GM12878 (cell line): ENCODE measurements around the gene PALLD. TPM values are rescaled to one million over a fixed set of nuclear protein-coding genes. Genes with fewer than 3 reads are reported as not detected.

Experiments
- ATAC-seq: fragments of 200-7000 bp; cut with Tn5 transposase; 3 replicates; pipeline ENCODE4 v1.9.1; 2020; ENCODE audit warnings: mild to moderate bottlenecking, moderate library complexity
- BruUV-seq: library from RNA; stranded (reverse); fragments of 400-500 nt; replicated peaks from 2 replicates; lab custom pipeline; 2021; lab: Mats Ljungman, UMichigan
- CTCF ChIA-PET: fragments of 300-600 bp; sonication (Branson Sonifier 250); formaldehyde crosslinking; extraction: SDS; loops from one replicate; lab custom pipeline; 2021; ENCODE audit warnings: inconsistent platforms; lab: Yijun Ruan, JAX
- POLR2A ChIA-PET: fragments of 350-600 bp; formaldehyde crosslinking; extraction: SDS; loops from one replicate; lab custom pipeline; 2021; ENCODE audit warnings: inconsistent platforms; lab: Charles Lee
- RAD21 ChIA-PET: fragments of 300-600 bp; sonication (Branson Sonifier 250); formaldehyde crosslinking; loops from one replicate; lab custom pipeline; 2023; ENCODE audit warnings: antibody characterized with exemption; ENCODE audit not compliant: unreplicated experiment; lab: Charles Lee
- SMC1A ChIA-PET: fragments of 300-600 bp; sonication (Branson Sonifier 250); formaldehyde crosslinking; loops from one replicate; lab custom pipeline; 2023; ENCODE audit not compliant: unreplicated experiment, uncharacterized antibody; lab: Charles Lee
- DNase-seq: peaks from one replicate; pipeline ENCODE4 v3.0.0-alpha.2; 2011; ENCODE audit warnings: low read depth, low spot score
- FAIRE-seq: peaks from 3 replicates; lab custom pipeline; 2011; peaks lifted over from hg19 to GRCh38; lab: Jason Lieb, UNC
- H2AFZ ChIP-seq: 2 replicates; pipeline ENCODE4 v1.6.0; 2011; ENCODE audit warnings: low read depth, low read length, control low read depth; ENCODE audit not compliant: control insufficient read depth
- H3K27ac ChIP-seq: 2 replicates; pipeline ENCODE4 v1.5.1; 2011; ENCODE audit warnings: control low read depth; ENCODE audit not compliant: control insufficient read depth, insufficient read depth
- H3K27me3 ChIP-seq, 2 experiments: replicated peaks in 1 of 2; 2 replicates each; pipeline versions ENCODE4 v1.6.0 to v1.6.1; 2011; ENCODE audit warnings: low read length in 1 of 2; ENCODE audit not compliant: control insufficient read depth in 2 of 2, insufficient read depth in 2 of 2
- H3K36me3 ChIP-seq, 2 experiments: 2 replicates each; pipeline ENCODE4 v1.5.1; 2011; ENCODE audit warnings: low read length in 1 of 2; ENCODE audit not compliant: control insufficient read depth in 2 of 2, insufficient read depth in 2 of 2
- H3K4me1 ChIP-seq: 2 replicates; pipeline ENCODE4 v1.6.1; 2011; ENCODE audit warnings: mild to moderate bottlenecking, low read length, moderate library complexity, mixed read lengths; ENCODE audit not compliant: control insufficient read depth, insufficient read depth
- H3K4me2 ChIP-seq: 2 replicates; pipeline ENCODE4 v1.6.0; 2011; ENCODE audit warnings: control low read depth; ENCODE audit not compliant: control insufficient read depth, insufficient read depth
- H3K4me3 ChIP-seq: fragments of 200-600 bp; sonication (generic); 2 replicates; pipeline ENCODE4 v1.5.1; 2016
- H3K79me2 ChIP-seq: 2 replicates; pipeline ENCODE4 v1.6.0; 2011; ENCODE audit warnings: low read length; ENCODE audit not compliant: control insufficient read depth, insufficient read depth
- H3K9ac ChIP-seq: 2 replicates; pipeline ENCODE4 v1.8.0; 2011; ENCODE audit warnings: low read length, control low read depth, mixed read lengths; ENCODE audit not compliant: control insufficient read depth, insufficient read depth
- H3K9me3 ChIP-seq: replicated peaks from 3 replicates; pipeline ENCODE4 v1.5.1; 2011; ENCODE audit warnings: mild to moderate bottlenecking, low read length; ENCODE audit not compliant: control insufficient read depth, insufficient read depth
- H4K20me1 ChIP-seq: 2 replicates; pipeline ENCODE4 v1.6.0; 2011; ENCODE audit not compliant: control insufficient read depth, insufficient read depth
- EED ChIP-seq: sonication (generic); IDR thresholded peaks from 2 replicates; pipeline ENCODE4 v1.6.1; 2016; ENCODE audit warnings: antibody characterized with exemption, low read depth
- ETV6 ChIP-seq, 2 experiments: fragments of 450-650 bp in 1 of 2; IDR thresholded peaks in 1 of 2; conservative IDR thresholded peaks in 1 of 2; 2 replicates each; pipeline ENCODE4 v1.6.1; 2014; ENCODE audit warnings: antibody characterized with exemption in 1 of 2, borderline replicate concordance in 1 of 2, low read depth in 1 of 2, mild to moderate bottlenecking in 1 of 2, moderate library complexity in 1 of 2
- FOXK2 ChIP-seq: fragments of 450-650 bp; IDR thresholded peaks from 2 replicates; pipeline ENCODE4 v1.6.1; 2017; ENCODE audit warnings: mild to moderate bottlenecking, moderate library complexity
- HDAC6 ChIP-seq: fragments of 200-600 bp; sonication (generic); IDR thresholded peaks from one replicate; pipeline ENCODE4 v1.8.0; 2017; ENCODE audit warnings: antibody characterized with exemption; ENCODE audit not compliant: unreplicated experiment
- MYC ChIP-seq: IDR thresholded peaks from 2 replicates; pipeline ENCODE4 v1.6.1; 2011; ENCODE audit warnings: mild to moderate bottlenecking, low read length, moderate library complexity, inconsistent platforms; ENCODE audit not compliant: insufficient read depth, insufficient replicate concordance, insufficient read length, severe bottlenecking
- POLR2AphosphoS5 ChIP-seq: IDR thresholded peaks from 2 replicates; pipeline ENCODE4 v1.6.1; 2011; ENCODE audit warnings: mild to moderate bottlenecking, low read length, inconsistent platforms
- RBBP5 ChIP-seq: fragments of 200-600 bp; sonication (generic); conservative IDR thresholded peaks from 2 replicates; pipeline ENCODE4 v1.6.1; 2016
- SMARCA5 ChIP-seq: fragments of 450-650 bp; IDR thresholded peaks from 2 replicates; pipeline ENCODE4 v1.6.1; 2017; ENCODE audit warnings: mild to moderate bottlenecking
- STAT1 ChIP-seq: fragments of 450-650 bp; conservative IDR thresholded peaks from 2 replicates; pipeline ENCODE4 v1.6.1; 2014; ENCODE audit warnings: antibody characterized with exemption, mild to moderate bottlenecking
- WGBS: methylation state at CpG from one replicate; pipeline ENCODE4 v1.1.6; 2016; ENCODE audit warnings: low lambda C conversion rate; ENCODE audit not compliant: insufficient replicate concordance, insufficient coverage; ENCODE audit errors: missing lambda C conversion rate; 5-methylcytosine and 5-hydroxymethylcytosine counted together
- in situ Hi-C: fragments of 300-500 bp; cut with MboI; formaldehyde crosslinking; loops from 9 replicates; pipeline ENCODE4 v1.14.3; 2018; ENCODE audit warnings: mixed read lengths
- intact Hi-C: fragments of 100-400 bp; cut with micrococcal nuclease; formaldehyde crosslinking; loops from one replicate; pipeline ENCODE4 v1.14.2; 2022; ENCODE audit not compliant: unreplicated experiment
- polyA plus RNA-seq, 11 experiments: library from polyadenylated mRNA; depleted of rRNA in 4 of 11; unstranded in 6 of 11; stranded (reverse) in 5 of 11; fragments of >200 nt; fragmentation: Nextera tagmentation in 4 of 11; fragmentation: Illumina TruSeq in 1 of 11; extraction: Ambion mirVana in 4 of 11; extraction: Trizol in 1 of 11; gene quantifications; 1 replicate in 1 of 11; 2 replicates in 10 of 11; pipeline versions ENCODE4 v1.2.1 to v1.2.3, GENCODE V29; 2011 to 2016; ENCODE audit warnings: inconsistent platforms in 2 of 11, missing spikeins in 2 of 11, low read depth in 1 of 11
- total RNA-seq, 4 experiments: library from RNA; depleted of rRNA in 3 of 4; stranded (reverse); fragments of >200 nt in 3 of 4; fragmentation: Illumina TruSeq in 1 of 4; extraction: Trizol in 1 of 4; gene quantifications; 2 replicates each; pipeline versions ENCODE4 v1.2.1 to v1.2.3, GENCODE V29; 2013 to 2021
- TF ChIP-seq, protein P1 (sequence below): IDR thresholded peaks from 2 replicates; pipeline ENCODE4 v1.6.1; 2012; ENCODE audit warnings: low read depth, low read length, improper control_type of control experiment
- TF ChIP-seq, protein P2 (sequence below): fragments of 450-650 bp; IDR thresholded peaks from 2 replicates; pipeline ENCODE4 v1.6.1; 2016; ENCODE audit warnings: mild to moderate bottlenecking
- TF ChIP-seq, protein P3 (sequence below): fragments of 450-650 bp; IDR thresholded peaks from 2 replicates; pipeline ENCODE4 v1.6.1; 2017; ENCODE audit warnings: antibody characterized with exemption, mild to moderate bottlenecking, moderate library complexity
- TF ChIP-seq, protein P4 (sequence below): fragments of 450-650 bp; formaldehyde crosslinking; IDR thresholded peaks from 2 replicates; pipeline ENCODE4 v1.5.0; 2022; ENCODE audit warnings: mild to moderate bottlenecking, missing genetic modification characterization

Gene PALLD
- total and polyA plus RNA-seq, 10 of the 15 experiments (the other 5 are each of a cell fraction or from before 2014, with no cell fraction given), result 1.0 to 7.7 (median 1.7) TPM

DNA sequence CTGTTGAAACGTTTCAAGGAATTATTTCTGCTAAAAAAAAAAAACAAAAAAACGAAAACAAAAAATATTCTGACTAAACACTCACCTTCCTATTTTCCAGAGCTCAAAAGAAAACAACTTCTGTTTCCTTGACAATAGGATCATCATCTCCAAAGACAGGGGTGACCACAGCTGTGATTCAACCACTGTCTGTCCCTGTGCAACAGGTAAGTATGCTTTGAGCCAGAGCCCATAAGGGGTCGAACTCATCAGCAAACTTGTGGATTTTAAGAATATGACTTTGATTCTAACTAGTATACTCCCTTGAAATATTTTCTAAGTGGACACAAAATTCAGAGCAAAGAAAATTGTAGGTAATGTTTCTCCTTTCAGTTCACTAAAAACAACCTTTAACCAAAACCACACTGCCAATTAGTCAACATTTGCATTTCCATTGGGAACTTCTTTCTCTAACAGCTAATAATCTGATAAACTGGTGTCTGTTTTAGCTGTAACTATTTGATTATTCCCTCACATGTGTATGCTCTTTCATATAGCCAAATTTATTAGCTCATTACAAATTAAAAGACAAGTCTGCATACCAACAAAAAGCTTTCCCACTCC is 186.1 kb downstream of the PALLD start:
- no peaks in the 10 kb centered on the region for H4K20me1 ChIP-seq
- peak; percentile 51 for ATAC-seq
- H3K79me2 ChIP-seq, result no peaks in the 10 kb centered on the region
- H3K9me3 ChIP-seq, result no peaks in the 10 kb centered on the region
- intact Hi-C loops, result no loop called here
- H3K27me3 ChIP-seq, result no peaks in the 10 kb centered on the region
- H3K4me2 ChIP-seq, result no peak overlapping the region
- H3K27ac ChIP-seq, result no peak overlapping the region
- no TSS peak for BruUV-seq
- ChIA-PET RAD21 (interaction anchor here (1.0 to 1.7 kb wide), 6 partner anchors 8 to 499 kb away, joined by 3 to 12 read pairs (median 3); no protein-coding TSS in a partner anchor), POLR2A (interaction anchor here (0.7 to 1.4 kb wide), 3 partner anchors 8 to 170 kb away, joined by 3 read pairs; no protein-coding TSS in a partner anchor), SMC1A (interaction anchor here (0.7 to 3.1 kb wide), 12 partner anchors 9 to 209 kb away, joined by 3 to 26 read pairs (median 4); no protein-coding TSS in a partner anchor), CTCF (interaction anchor here (0.6 to 1.6 kb wide), 6 partner anchors 8 to 240 kb away, joined by 3 to 6 read pairs (median 4); no protein-coding TSS in a partner anchor)
- no peak overlapping the region for H2AFZ ChIP-seq
- DNase-seq, result peak; percentile 5
- H3K4me1 ChIP-seq, result no peaks in the 10 kb centered on the region
- WGBS, result 0% methylated on average over 3 of the region's 3 CpGs
- FAIRE-seq, result no peak
- in situ Hi-C loops, result no loop called here
- no peaks in the 10 kb centered on the region for H3K36me3 ChIP-seq
- H3K9ac ChIP-seq, result no peak overlapping the region
- H3K4me3 ChIP-seq, result no peak overlapping the region
- TF ChIP-seq RBBP5, result no peak
- no peak for TF ChIP-seq STAT1
- TF ChIP-seq POLR2AphosphoS5, result no peak
- TF ChIP-seq, protein P1, sequence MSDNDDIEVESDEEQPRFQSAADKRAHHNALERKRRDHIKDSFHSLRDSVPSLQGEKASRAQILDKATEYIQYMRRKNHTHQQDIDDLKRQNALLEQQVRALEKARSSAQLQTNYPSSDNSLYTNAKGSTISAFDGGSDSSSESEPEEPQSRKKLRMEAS, result no peak
- TF ChIP-seq EED, result no peak
- TF ChIP-seq ETV6 (conservative IDR thresholded peaks at IDR 0.05 in 1 of 2, IDR thresholded peaks at IDR 0.05 in 1 of 2; ENCODE audit: borderline replicate concordance in 1 of 2, low read depth in 1 of 2), result no peak
- TF ChIP-seq FOXK2, result no peak
- TF ChIP-seq HDAC6, result no peak
- no peak for TF ChIP-seq MYC
- TF ChIP-seq, protein P2, sequence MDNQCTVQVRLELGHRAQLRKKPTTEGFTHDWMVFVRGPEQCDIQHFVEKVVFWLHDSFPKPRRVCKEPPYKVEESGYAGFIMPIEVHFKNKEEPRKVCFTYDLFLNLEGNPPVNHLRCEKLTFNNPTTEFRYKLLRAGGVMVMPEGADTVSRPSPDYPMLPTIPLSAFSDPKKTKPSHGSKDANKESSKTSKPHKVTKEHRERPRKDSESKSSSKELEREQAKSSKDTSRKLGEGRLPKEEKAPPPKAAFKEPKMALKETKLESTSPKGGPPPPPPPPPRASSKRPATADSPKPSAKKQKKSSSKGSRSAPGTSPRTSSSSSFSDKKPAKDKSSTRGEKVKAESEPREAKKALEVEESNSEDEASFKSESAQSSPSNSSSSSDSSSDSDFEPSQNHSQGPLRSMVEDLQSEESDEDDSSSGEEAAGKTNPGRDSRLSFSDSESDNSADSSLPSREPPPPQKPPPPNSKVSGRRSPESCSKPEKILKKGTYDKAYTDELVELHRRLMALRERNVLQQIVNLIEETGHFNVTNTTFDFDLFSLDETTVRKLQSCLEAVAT, result 0 out of 2 replicates have a peak, but pooled peaks have one; percentile 49
- TF ChIP-seq, protein P3, sequence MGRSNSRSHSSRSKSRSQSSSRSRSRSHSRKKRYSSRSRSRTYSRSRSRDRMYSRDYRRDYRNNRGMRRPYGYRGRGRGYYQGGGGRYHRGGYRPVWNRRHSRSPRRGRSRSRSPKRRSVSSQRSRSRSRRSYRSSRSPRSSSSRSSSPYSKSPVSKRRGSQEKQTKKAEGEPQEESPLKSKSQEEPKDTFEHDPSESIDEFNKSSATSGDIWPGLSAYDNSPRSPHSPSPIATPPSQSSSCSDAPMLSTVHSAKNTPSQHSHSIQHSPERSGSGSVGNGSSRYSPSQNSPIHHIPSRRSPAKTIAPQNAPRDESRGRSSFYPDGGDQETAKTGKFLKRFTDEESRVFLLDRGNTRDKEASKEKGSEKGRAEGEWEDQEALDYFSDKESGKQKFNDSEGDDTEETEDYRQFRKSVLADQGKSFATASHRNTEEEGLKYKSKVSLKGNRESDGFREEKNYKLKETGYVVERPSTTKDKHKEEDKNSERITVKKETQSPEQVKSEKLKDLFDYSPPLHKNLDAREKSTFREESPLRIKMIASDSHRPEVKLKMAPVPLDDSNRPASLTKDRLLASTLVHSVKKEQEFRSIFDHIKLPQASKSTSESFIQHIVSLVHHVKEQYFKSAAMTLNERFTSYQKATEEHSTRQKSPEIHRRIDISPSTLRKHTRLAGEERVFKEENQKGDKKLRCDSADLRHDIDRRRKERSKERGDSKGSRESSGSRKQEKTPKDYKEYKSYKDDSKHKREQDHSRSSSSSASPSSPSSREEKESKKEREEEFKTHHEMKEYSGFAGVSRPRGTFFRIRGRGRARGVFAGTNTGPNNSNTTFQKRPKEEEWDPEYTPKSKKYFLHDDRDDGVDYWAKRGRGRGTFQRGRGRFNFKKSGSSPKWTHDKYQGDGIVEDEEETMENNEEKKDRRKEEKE, result no peak
- no peak for TF ChIP-seq SMARCA5
- TF ChIP-seq, protein P4, sequence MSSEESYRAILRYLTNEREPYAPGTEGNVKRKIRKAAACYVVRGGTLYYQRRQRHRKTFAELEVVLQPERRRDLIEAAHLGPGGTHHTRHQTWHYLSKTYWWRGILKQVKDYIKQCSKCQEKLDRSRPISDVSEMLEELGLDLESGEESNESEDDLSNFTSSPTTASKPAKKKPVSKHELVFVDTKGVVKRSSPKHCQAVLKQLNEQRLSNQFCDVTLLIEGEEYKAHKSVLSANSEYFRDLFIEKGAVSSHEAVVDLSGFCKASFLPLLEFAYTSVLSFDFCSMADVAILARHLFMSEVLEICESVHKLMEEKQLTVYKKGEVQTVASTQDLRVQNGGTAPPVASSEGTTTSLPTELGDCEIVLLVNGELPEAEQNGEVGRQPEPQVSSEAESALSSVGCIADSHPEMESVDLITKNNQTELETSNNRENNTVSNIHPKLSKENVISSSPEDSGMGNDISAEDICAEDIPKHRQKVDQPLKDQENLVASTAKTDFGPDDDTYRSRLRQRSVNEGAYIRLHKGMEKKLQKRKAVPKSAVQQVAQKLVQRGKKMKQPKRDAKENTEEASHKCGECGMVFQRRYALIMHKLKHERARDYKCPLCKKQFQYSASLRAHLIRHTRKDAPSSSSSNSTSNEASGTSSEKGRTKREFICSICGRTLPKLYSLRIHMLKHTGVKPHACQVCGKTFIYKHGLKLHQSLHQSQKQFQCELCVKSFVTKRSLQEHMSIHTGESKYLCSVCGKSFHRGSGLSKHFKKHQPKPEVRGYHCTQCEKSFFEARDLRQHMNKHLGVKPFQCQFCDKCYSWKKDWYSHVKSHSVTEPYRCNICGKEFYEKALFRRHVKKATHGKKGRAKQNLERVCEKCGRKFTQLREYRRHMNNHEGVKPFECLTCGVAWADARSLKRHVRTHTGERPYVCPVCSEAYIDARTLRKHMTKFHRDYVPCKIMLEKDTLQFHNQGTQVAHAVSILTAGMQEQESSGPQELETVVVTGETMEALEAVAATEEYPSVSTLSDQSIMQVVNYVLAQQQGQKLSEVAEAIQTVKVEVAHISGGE (CRISPR knock-in tag), result no peak
